Measurements from ENCODE around the gene CAMK2G.

Gene CAMK2G

GRCh38 chr10:73765066-73765465, 109.3 kb downstream of the CAMK2G start:
- Histone ChIP-seq H3K9me3 (ENCODE audit: insufficient read depth, low read length) (no peaks in the 10 kb centered on the region), H3K27ac (ENCODE audit: low read depth, low read length) (no peak overlapping the region), H3K79me2 (ENCODE audit: insufficient read depth, low read length) (no peaks in the 10 kb centered on the region)

GRCh38 chr10:73763343-73763742, 111.0 kb downstream of the CAMK2G start:
- Histone ChIP-seq H3F3A (ENCODE audit: insufficient read depth) (no peaks in the 10 kb centered on the region), H3K9me3 (ENCODE audit: insufficient read depth, low read length) (no peaks in the 10 kb centered on the region), H3K79me2 (ENCODE audit: insufficient read depth, low read length) (no peaks in the 10 kb centered on the region), H4K20me1 (ENCODE audit: low read depth, low read length) (no peaks in the 10 kb centered on the region), H3K4me2 (ENCODE audit: low read depth, low read length, poor library complexity, severe bottlenecking) (no peak overlapping the region), H3K9me2 (replicated peaks; ENCODE audit: insufficient read depth, low read length) (no peaks in the 10 kb centered on the region), H3K27me3 (ENCODE audit: low read length) (no peaks in the 10 kb centered on the region), H2AFZ (ENCODE audit: low read depth, low read length, severe bottlenecking) (no peak overlapping the region), H3K4me3 (ENCODE audit: insufficient read depth, low read length, poor library complexity, severe bottlenecking) (no peak overlapping the region), H3K36me3 (ENCODE audit: low read length) (no peaks in the 10 kb centered on the region), H3K27ac (ENCODE audit: low read depth, low read length) (no peak overlapping the region), H3K9ac (ENCODE audit: low read length) (no peak overlapping the region)
- TF ChIP-seq EZH2phosphoT487 (conservative IDR thresholded peaks at IDR 0.05; ENCODE audit: low read length), result no peak
- no peak for TF ChIP-seq CTCF (IDR thresholded peaks at IDR 0.05; ENCODE audit: insufficient read depth, low read length, poor library complexity, severe bottlenecking)

More at GRCh38 chr10:73765066-73765465, 109.3 kb downstream of the CAMK2G start:
- Histone ChIP-seq H3K27me3 (ENCODE audit: low read length) (no peaks in the 10 kb centered on the region), H3K4me2 (ENCODE audit: low read depth, low read length, poor library complexity, severe bottlenecking) (no peak overlapping the region), H3K9me2 (replicated peaks; ENCODE audit: insufficient read depth, low read length) (no peaks in the 10 kb centered on the region), H3K36me3 (ENCODE audit: low read length) (no peaks in the 10 kb centered on the region), H3F3A (ENCODE audit: insufficient read depth) (peaks cover 4% of the 10 kb centered on the region; the same call in 1 of the 2 replicates), H3K9ac (ENCODE audit: low read length) (no peak overlapping the region), H3K4me3 (ENCODE audit: insufficient read depth, low read length, poor library complexity, severe bottlenecking) (no peak overlapping the region), H4K20me1 (ENCODE audit: low read depth, low read length) (no peaks in the 10 kb centered on the region), H2AFZ (ENCODE audit: low read depth, low read length, severe bottlenecking) (no peak overlapping the region)
- TF ChIP-seq EZH2phosphoT487 (conservative IDR thresholded peaks at IDR 0.05; ENCODE audit: low read length) (no peak), CTCF (IDR thresholded peaks at IDR 0.05; ENCODE audit: insufficient read depth, low read length, poor library complexity, severe bottlenecking) (no peak)

GRCh38 chr10:73762915-73763314, 111.4 kb downstream of the CAMK2G start:
- Histone ChIP-seq H4K20me1 (ENCODE audit: low read depth, low read length) (no peaks in the 10 kb centered on the region), H3K27ac (ENCODE audit: low read depth, low read length) (no peak overlapping the region), H3K4me3 (ENCODE audit: insufficient read depth, low read length, poor library complexity, severe bottlenecking) (no peak overlapping the region), H3K9me3 (ENCODE audit: insufficient read depth, low read length) (no peaks in the 10 kb centered on the region), H3K9me2 (replicated peaks; ENCODE audit: insufficient read depth, low read length) (no peaks in the 10 kb centered on the region), H3K36me3 (ENCODE audit: low read length) (no peaks in the 10 kb centered on the region), H3K4me2 (ENCODE audit: low read depth, low read length, poor library complexity, severe bottlenecking) (no peak overlapping the region), H2AFZ (ENCODE audit: low read depth, low read length, severe bottlenecking) (no peak overlapping the region), H3K79me2 (ENCODE audit: insufficient read depth, low read length) (no peaks in the 10 kb centered on the region), H3K9ac (ENCODE audit: low read length) (no peak overlapping the region), H3F3A (ENCODE audit: insufficient read depth) (no peaks in the 10 kb centered on the region), H3K27me3 (ENCODE audit: low read length) (no peaks in the 10 kb centered on the region)
- TF ChIP-seq CTCF (IDR thresholded peaks at IDR 0.05; ENCODE audit: insufficient read depth, low read length, poor library complexity, severe bottlenecking) (no peak), EZH2phosphoT487 (conservative IDR thresholded peaks at IDR 0.05; ENCODE audit: low read length) (no peak)

Measured in SU-DHL-6 (cell line).